ENCODE data around the gene TSLP.

DNA sequence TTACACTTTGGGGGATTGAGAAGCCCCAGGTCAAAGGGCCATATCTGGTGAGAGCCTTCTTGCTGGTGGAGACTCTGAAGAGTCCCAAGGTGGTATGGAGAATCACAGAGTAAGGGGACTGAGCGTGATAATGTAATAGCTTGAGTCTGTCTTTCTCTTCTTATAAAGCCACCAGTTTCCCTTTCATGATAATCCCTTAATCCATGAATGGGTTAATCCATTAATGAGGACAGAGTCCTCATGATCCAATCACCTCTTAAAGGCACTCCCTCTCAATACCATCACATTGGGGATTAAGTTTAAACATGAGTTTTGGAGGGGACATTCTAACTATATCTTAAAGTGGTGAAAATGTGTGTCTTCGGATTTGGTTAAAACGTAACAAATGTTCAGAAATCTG, 42.2 kb downstream of the TSLP start:
- TF ChIP-seq, protein P1, sequence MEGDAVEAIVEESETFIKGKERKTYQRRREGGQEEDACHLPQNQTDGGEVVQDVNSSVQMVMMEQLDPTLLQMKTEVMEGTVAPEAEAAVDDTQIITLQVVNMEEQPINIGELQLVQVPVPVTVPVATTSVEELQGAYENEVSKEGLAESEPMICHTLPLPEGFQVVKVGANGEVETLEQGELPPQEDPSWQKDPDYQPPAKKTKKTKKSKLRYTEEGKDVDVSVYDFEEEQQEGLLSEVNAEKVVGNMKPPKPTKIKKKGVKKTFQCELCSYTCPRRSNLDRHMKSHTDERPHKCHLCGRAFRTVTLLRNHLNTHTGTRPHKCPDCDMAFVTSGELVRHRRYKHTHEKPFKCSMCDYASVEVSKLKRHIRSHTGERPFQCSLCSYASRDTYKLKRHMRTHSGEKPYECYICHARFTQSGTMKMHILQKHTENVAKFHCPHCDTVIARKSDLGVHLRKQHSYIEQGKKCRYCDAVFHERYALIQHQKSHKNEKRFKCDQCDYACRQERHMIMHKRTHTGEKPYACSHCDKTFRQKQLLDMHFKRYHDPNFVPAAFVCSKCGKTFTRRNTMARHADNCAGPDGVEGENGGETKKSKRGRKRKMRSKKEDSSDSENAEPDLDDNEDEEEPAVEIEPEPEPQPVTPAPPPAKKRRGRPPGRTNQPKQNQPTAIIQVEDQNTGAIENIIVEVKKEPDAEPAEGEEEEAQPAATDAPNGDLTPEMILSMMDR (IDR thresholded peaks at IDR 0.05), result no peak
- TF ChIP-seq POLR2A (IDR thresholded peaks at IDR 0.05), result no peak
